CD4-positive, alpha-beta T cell treated with Interleukin-21 for 1 hour (primary cell): ENCODE results near the gene NADSYN1.
"Not testable (repeated sequence)": the region's sequence is repeated elsewhere in the genome, so short reads cannot be mapped to it uniquely, and the experiment has no call there.

Experiments used
- DNase-seq: peaks from one replicate; pipeline ENCODE4 v3.0.0-alpha.2; 2020

NADSYN1 gene

GRCh38 chr11:71530602-71531001, 77.6 kb downstream of the NADSYN1 start:
- no peak for DNase-seq

GRCh38 chr11:71532036-71532610, 79.1 kb downstream of the NADSYN1 start:
- no peak for DNase-seq

GRCh38 chr11:71534711-71535608, 82.0 kb downstream of the NADSYN1 start:
- DNase-seq: not testable (repeated sequence)

GRCh38 chr11:71535825-71536224, 82.8 kb downstream of the NADSYN1 start:
- DNase-seq: no peak

GRCh38 chr11:71537537-71537936, 84.5 kb downstream of the NADSYN1 start:
- no peak for DNase-seq

- DNase-seq: not testable (repeated sequence)
Observed at GRCh38 chr11:71537977-71538665, 85.1 kb downstream of the NADSYN1 start, which contains the start of gene KRTAP5-8. Gene KRTAP5-8 (plus strand): TSS chr11:71538025. CDS start chr11:71538056, 31 bp downstream.

GRCh38 chr11:71538666-71538990, 85.6 kb downstream of the NADSYN1 start:
- DNase-seq: no peak

GRCh38 chr11:71539017-71539416, 86.0 kb downstream of the NADSYN1 start:
- no peak for DNase-seq

- DNase-seq: not testable (repeated sequence)
Observed at GRCh38 chr11:71539971-71540370, 87.0 kb downstream of the NADSYN1 start.

GRCh38 chr11:71540521-71541304, 87.7 kb downstream of the NADSYN1 start:
- DNase-seq: not testable (repeated sequence)

- no peak for DNase-seq
Observed at GRCh38 chr11:71542382-71542781, 89.4 kb downstream of the NADSYN1 start.

- DNase-seq: no peak
Observed at GRCh38 chr11:71542879-71543777, 90.1 kb downstream of the NADSYN1 start.

- no peak for DNase-seq
Observed at GRCh38 chr11:71543866-71544265, 90.9 kb downstream of the NADSYN1 start.

GRCh38 chr11:71544525-71545214, 91.7 kb downstream of the NADSYN1 start:
- no peak for DNase-seq

- no peak for DNase-seq
Observed at GRCh38 chr11:71545405-71545966, 92.5 kb downstream of the NADSYN1 start.

GRCh38 chr11:71548120-71548519, 95.1 kb downstream of the NADSYN1 start, which contains the start of gene KRTAP5-9:
Gene KRTAP5-9 (plus strand): TSS chr11:71548420. CDS start chr11:71548658, 238 bp downstream.
- DNase-seq: no peak

- no peak for DNase-seq
Observed at GRCh38 chr11:71548716-71549151, 95.7 kb downstream of the NADSYN1 start.
